Forelimb muscle (tissue), 1 donor: ENCODE data around the gene SEC16A. TPM values are rescaled to one million over a fixed set of nuclear protein-coding genes. Genes with fewer than 3 reads are reported as not detected.

Experiments used
- DNase-seq: peaks from one replicate; pipeline ENCODE4 v3.0.0-alpha.2; 2013; ENCODE audit warnings: low read depth
- polyA plus RNA-seq: library from polyadenylated mRNA; unstranded; fragments of 120-200 nt; gene quantifications from one replicate; pipeline ENCODE4 v1.2.1, GENCODE V29; 2013; ENCODE audit not compliant: insufficient read length

SEC16A gene
- polyA plus RNA-seq, 1 donor = 30.9 TPM

GRCh38 chr9:136504512-136505348 is 21.9 kb upstream of the SEC16A start:
- no peak for DNase-seq

DNA sequence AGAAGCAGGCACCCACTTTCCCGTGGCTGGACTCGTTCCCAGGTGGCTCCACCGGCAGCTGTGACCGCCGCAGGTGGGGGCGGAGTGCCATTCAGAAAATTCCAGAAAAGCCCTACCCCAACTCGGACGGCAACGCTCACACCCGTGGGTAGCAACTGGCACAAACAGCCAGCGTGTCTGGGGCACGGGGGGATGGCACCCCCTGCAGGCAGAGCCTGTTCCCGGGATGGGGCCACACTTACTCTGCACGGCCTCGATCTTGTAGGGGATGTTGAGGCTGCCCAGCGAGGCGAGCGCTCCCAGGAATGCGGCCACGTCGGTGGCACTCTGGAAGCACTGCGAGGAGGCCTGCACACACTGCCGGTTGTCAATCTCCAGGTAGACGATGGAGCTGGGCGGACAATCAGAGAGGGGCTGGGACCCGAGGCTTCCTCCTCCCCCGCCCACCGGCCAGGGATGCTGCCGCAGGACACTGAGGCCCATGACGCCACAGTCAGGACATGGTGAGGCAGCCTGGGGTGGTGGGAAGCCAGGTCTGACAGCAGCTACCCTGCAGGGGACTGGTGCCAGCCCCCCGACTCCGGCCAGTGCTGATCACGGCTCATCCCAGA is 20.2 kb upstream of the SEC16A start:
- no peak for DNase-seq

DNA sequence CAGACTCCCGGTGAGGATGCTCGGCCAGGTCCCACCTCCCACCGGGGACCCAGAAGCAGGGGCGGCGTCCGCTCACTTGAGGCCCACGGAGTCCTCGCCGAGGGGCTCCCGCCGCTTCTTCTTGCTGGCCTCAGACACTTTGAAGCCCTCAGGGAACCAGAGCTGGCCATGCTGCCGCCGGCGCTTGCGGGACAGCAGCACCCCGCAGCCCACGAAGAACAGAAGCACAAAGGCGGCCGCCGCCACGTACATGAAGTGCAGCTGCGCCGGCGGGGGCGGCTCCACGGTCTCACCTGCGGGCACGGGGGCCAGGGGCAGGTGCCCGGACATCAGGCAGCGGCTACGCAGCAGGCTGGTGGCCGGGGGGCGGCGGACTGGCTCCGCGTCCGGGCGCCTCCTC is 19.4 kb upstream of the SEC16A start:
- DNase-seq = no peak

DNA sequence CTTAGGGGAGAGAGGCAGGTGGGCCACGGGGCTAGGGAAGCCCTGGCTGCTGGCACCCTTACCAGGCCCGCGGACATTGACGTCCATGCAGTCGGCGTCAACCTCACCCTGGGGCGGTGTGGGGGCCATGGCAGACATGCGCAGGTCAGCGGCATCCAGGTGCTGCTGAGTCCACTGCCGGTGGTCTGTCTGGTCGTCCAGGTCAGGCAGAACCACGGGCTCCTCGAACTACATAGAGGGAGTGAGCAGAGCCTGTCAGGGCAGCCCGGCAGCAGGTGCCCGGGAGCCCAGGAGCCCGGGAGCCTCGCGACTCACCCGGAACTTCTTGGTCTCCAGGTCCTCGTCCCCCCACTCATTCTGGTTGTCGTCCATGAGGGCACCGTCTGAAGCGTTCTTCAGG is 18.8 kb upstream of the SEC16A start:
- no peak for DNase-seq

- DNase-seq = no peak
Observed at GRCh38 chr9:136499935-136500910, 17.4 kb upstream of the SEC16A start.

GRCh38 chr9:136499071-136499934 is 16.5 kb upstream of the SEC16A start:
- DNase-seq = no peak

- DNase-seq = no peak
Observed at GRCh38 chr9:136497916-136498695, 15.3 kb upstream of the SEC16A start.

DNA sequence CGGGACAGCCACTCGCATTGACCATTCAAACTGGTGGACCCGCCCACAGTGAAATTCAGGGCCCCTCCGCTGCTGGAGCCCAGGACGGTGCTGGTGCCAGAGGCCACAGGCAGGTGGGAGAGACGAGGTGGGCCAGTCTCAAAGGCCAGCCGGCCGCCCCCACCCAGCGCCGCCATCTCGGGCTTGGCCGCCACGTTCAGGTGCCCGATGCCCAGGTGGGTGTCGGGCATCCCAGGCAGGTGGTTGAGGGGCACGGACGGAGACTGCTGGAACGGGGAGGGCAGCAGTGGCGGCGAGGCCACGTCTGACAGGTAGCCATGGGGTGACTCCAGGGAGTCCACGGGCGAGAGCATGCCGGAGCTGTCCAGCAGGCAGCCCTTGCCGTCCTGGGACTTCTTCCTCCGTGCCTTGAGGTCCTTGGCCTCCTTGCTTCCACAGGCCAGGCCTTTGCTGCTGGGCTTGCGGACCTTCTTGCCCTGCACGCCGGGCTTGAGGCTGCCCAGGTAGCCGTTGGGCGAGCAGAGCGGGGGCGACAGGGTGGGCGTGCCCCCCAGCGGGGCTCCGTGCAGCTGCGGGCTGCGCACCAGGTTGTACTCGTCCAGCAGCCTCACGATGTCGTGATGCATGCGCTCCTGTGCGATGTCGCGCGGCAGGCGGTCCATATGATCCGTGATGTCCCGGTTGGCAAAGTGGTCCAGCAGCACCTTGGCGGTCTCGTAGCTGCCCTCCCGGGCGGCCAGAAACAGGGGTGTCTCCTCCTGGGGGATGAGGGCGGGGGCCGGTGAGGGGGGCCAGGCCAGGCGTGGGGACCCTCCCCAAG is 14.2 kb upstream of the SEC16A start:
- no peak for DNase-seq

DNA sequence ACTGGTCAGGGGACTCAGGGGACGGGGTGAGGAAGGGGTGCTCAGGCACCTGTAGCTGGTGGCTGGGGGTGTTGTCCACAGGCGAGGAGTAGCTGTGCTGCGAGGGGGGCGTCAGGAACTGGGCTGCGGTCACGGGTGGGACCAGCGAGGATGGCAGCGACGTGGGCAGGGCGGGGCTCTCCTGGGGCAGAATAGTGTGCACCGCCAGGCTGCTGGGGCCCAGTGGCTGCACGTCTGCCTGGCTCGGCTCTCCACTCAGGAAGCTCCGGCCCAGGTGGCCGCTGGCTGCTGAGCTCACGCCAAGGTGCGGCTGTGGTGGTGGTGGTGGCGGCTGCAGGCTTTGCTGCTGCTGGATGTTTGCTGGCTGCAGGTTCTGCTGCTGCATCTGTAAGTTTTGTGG is 13.3 kb upstream of the SEC16A start:
- DNase-seq = no peak

DNA sequence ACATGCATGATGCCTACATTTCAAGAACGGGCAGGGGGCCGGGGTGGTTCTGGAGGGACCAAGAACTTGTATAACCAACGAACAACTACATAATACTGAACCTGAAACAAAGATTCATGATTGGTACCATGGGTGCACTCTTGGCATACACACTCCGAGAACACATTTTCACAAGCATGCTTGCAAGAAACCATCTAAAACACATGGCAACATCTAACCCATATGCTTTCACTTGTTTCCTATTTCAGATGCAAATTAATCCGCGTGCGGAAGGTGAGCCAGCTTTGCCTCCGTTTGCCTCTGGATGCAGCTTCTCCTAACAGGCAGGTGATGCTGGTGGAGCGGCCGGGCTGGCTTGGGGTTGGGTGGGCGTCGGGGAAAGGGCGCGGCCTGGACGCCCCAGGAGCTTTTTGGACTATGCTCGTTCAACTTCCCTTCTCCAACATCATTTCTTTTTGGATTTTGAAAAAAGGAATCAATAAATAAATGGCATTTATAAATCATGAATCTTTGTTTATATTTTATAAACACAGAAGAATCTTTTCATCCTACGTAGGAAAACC is 12.5 kb upstream of the SEC16A start:
- DNase-seq = no peak

DNA sequence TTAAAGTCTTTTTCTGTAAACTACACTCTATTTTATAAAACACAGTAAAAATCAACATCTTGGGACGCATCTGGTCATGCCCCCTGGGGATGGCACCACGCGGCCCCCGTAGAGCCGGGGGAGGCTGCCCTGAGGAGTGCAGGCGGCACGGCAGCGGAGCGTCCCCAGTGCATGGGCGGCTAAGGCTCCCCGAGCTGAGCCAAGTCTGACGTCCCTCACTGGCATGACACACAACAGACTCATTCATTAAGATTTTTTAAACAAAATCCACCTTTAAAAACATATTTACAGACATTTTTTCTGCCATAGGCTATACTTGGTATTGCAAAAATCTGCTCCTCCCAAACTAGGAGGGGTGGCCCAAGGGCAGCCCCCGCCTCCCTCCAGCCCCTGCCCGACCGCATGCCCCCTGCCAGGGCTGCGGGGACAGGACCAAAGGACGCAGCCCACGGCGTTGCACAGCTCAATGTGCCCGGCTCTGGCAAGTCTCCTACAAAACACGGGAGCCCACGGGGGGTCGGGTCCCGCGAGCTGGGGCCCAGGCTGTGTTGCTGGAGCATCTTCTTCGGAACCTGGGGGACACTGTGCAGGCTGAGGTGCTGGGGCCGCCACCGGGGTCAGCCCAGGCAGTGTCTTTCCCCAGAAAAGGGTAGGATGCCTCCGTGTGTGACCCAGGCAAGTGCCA is 11.8 kb upstream of the SEC16A start:
- DNase-seq = no peak

- DNase-seq = no peak
Observed at GRCh38 chr9:136494012-136494411, 11.2 kb upstream of the SEC16A start.

- DNase-seq = no peak
Observed at GRCh38 chr9:136493567-136493971, 10.7 kb upstream of the SEC16A start.

GRCh38 chr9:136492978-136493522 is 10.2 kb upstream of the SEC16A start:
- DNase-seq = no peak

GRCh38 chr9:136489731-136490130 is 6.9 kb upstream of the SEC16A start:
- DNase-seq = no peak

- no peak for DNase-seq
Observed at GRCh38 chr9:136488247-136489214, 5.7 kb upstream of the SEC16A start.

- no peak for DNase-seq
Observed at GRCh38 chr9:136487672-136488071, 4.8 kb upstream of the SEC16A start.
